Colonic mucosa (tissue), 4 donors: ENCODE measurements around the gene ITPR3. TPM values are rescaled to one million over a fixed set of nuclear protein-coding genes. Genes with fewer than 3 reads are reported as not detected.

Experiments
- DNase-seq: peaks from one replicate; pipeline ENCODE4 v3.0.0-alpha.2; 2020
- H3K27ac ChIP-seq: fragments of 200-600 bp; one replicate; pipeline ENCODE4 v1.8.0; 2021
- H3K27me3 ChIP-seq: fragments of 200-600 bp; one replicate; pipeline ENCODE4 v1.8.0; 2021
- H3K36me3 ChIP-seq: fragments of 200-600 bp; one replicate; pipeline ENCODE4 v1.8.0; 2021
- H3K4me1 ChIP-seq: fragments of 200-600 bp; one replicate; pipeline ENCODE4 v1.8.0; 2021; ENCODE audit warnings: mild to moderate bottlenecking
- H3K4me3 ChIP-seq: fragments of 200-600 bp; one replicate; pipeline ENCODE4 v1.8.0; 2021
- H3K9ac ChIP-seq, 2 donors: one replicate each; pipeline ENCODE4 v1.7.0; 2013; ENCODE audit warnings: control low read depth in 2 of 2, low read depth in 2 of 2, low read length in 2 of 2
- H3K9me3 ChIP-seq: fragments of 200-600 bp; one replicate; pipeline ENCODE4 v1.8.0; 2021
- CTCF ChIP-seq: fragments of 200-600 bp; IDR thresholded peaks from one replicate; pipeline ENCODE4 v1.8.0; 2022; ENCODE audit warnings: antibody characterized with exemption, mild to moderate bottlenecking
- intact Hi-C: fragments of 100-400 bp; cut with DNase I; formaldehyde crosslinking; loops from one replicate; pipeline ENCODE4 v1.14.1; 2022
- total RNA-seq, 2 donors: library from RNA; stranded (reverse); fragmentation: NEBNext Ultra II Directional in 1 of 2; extraction: Animal tissue kit (Norgen Biotek cat#: 25700) in 1 of 2; gene quantifications; one replicate each; pipeline ENCODE4 v1.2.1, GENCODE V29; 2021
- donor health status: healthy.
- donor health status: DM: no; HTN: no; CAD: no.
- donor health status: DM: no; HTN: no; CAD: no.

ITPR3 gene
- total RNA-seq, 2 donors from 2014 or later: 86.2 to 119 TPM

GRCh38 chr6:33588894-33589293 is 32.2 kb upstream of the ITPR3 start:
- no peaks in the 10 kb centered on the region for H3K36me3 ChIP-seq
- H3K4me1 ChIP-seq: peaks cover 15% of the 10 kb centered on the region
- DNase-seq: no peak
- intact Hi-C loops: loop anchor here (2.0 to 5.0 kb wide), 2 partner anchors 112 to 173 kb away; no protein-coding TSS in a partner anchor
- peak overlapping the region; percentile 89 for H3K27ac ChIP-seq
- peak overlapping the region in 1 of 2 donors; percentile 89 for H3K9ac ChIP-seq
- H3K27me3 ChIP-seq: no peaks in the 10 kb centered on the region
- H3K9me3 ChIP-seq: no peaks in the 10 kb centered on the region
- no peak for TF ChIP-seq CTCF
- H3K4me3 ChIP-seq: no peak overlapping the region

- Histone ChIP-seq H3K27me3 (no peaks in the 10 kb centered on the region), H3K4me3 (no peak overlapping the region), H3K9me3 (no peaks in the 10 kb centered on the region), H3K27ac (peak overlapping the region; percentile 89), H3K9ac (peak overlapping the region; percentile 66 to 89), H3K4me1 (peaks cover 15% of the 10 kb centered on the region), H3K36me3 (no peaks in the 10 kb centered on the region)
- no peak for TF ChIP-seq CTCF
- intact Hi-C loops: loop anchor here (2.0 to 5.0 kb wide), 2 partner anchors 111 to 173 kb away; no protein-coding TSS in a partner anchor
- no peak for DNase-seq
Observed at GRCh38 chr6:33589392-33589730, 31.8 kb upstream of the ITPR3 start.

GRCh38 chr6:33589731-33590530 is 31.2 kb upstream of the ITPR3 start:
- peaks cover 15% of the 10 kb centered on the region for H3K4me1 ChIP-seq
- peak; percentile 85 for DNase-seq
- no peaks in the 10 kb centered on the region for H3K36me3 ChIP-seq
- peak overlapping the region; percentile 66 to 89 for H3K9ac ChIP-seq
- no peak overlapping the region for H3K4me3 ChIP-seq
- peak overlapping the region; percentile 89 for H3K27ac ChIP-seq
- H3K27me3 ChIP-seq: no peaks in the 10 kb centered on the region
- peak; percentile 77 for TF ChIP-seq CTCF
- no peaks in the 10 kb centered on the region for H3K9me3 ChIP-seq
- intact Hi-C loops: loop anchor here (2.0 to 5.0 kb wide), 2 partner anchors 111 to 172 kb away; no protein-coding TSS in a partner anchor

GRCh38 chr6:33590531-33591198 is 30.5 kb upstream of the ITPR3 start:
- Histone ChIP-seq H3K9ac (peak overlapping the region; percentile 19 to 89), H3K27ac (peak overlapping the region; percentile 89), H3K4me1 (peaks cover 15% of the 10 kb centered on the region), H3K9me3 (no peaks in the 10 kb centered on the region), H3K4me3 (no peak overlapping the region), H3K27me3 (no peaks in the 10 kb centered on the region), H3K36me3 (no peaks in the 10 kb centered on the region)
- intact Hi-C loops: no loop called here
- TF ChIP-seq CTCF: no peak
- DNase-seq: peak; percentile 74

- peak overlapping the region in 1 of 2 donors; percentile 89 for H3K9ac ChIP-seq
- H3K9me3 ChIP-seq: no peaks in the 10 kb centered on the region
- no peak for DNase-seq
- TF ChIP-seq CTCF: no peak
- H3K4me3 ChIP-seq: no peak overlapping the region
- no peaks in the 10 kb centered on the region for H3K36me3 ChIP-seq
- H3K27me3 ChIP-seq: no peaks in the 10 kb centered on the region
- intact Hi-C loops: no loop called here
- H3K4me1 ChIP-seq: peaks cover 15% of the 10 kb centered on the region
- H3K27ac ChIP-seq: peak overlapping the region; percentile 89
Observed at GRCh38 chr6:33591424-33592032, 29.6 kb upstream of the ITPR3 start.
